Dendritic cell treated with granulocyte-macrophage colony-stimulating factor and Interleukin-4, amounts not matched to agents 40 ng/mL and 50 ng/mL, for 4 days (primary cell): Measurements from ENCODE around the gene SHISAL2A.
A peak's percentile ranks its signal among the peaks of the same experiment; 100 is the strongest.

ENCODE experiments used
- H3K27ac Mint-ChIP-seq: one replicate; pipeline ENCODE4 v1.8.0; 2022; ENCODE audit warnings: mild to moderate bottlenecking, mixed read lengths
- H3K27me3 Mint-ChIP-seq: one replicate; pipeline ENCODE4 v1.8.0; 2022; ENCODE audit warnings: mild to moderate bottlenecking, mixed read lengths
- H3K36me3 Mint-ChIP-seq: one replicate; pipeline ENCODE4 v1.8.0; 2022; ENCODE audit warnings: low read depth, mixed read lengths
- H3K4me1 Mint-ChIP-seq: one replicate; pipeline ENCODE4 v1.8.0; 2022; ENCODE audit warnings: low read depth, mixed read lengths
- H3K4me3 Mint-ChIP-seq: one replicate; pipeline ENCODE4 v1.8.0; 2022; ENCODE audit warnings: mild to moderate bottlenecking, moderate library complexity, mixed read lengths
- H3K9me3 Mint-ChIP-seq: one replicate; pipeline ENCODE4 v1.8.0; 2022; ENCODE audit warnings: mixed read lengths
- intact Hi-C: fragments of 100-400 bp; cut with micrococcal nuclease; formaldehyde crosslinking; loops from one replicate; pipeline ENCODE4 v1.15.0; 2022

SHISAL2A gene

GRCh38 chr1:52632732-52633290 lies at the start of gene SHISAL2A:
TSS of gene SHISAL2A (plus strand) at chr1:52633168. CDS start at chr1:52633494, 326 bp downstream.
- peak within 1 kb of the TSS; percentile 78 for H3K4me3 Mint-ChIP-seq
- H3K27me3 Mint-ChIP-seq = peaks cover 33% of the 10 kb centered on the region
- no peaks in the 10 kb centered on the region for H3K9me3 Mint-ChIP-seq
- H3K27ac Mint-ChIP-seq = no peak within 1 kb of the TSS
- H3K4me1 Mint-ChIP-seq = peaks cover 37% of the 10 kb centered on the region
- intact Hi-C loops = no loop called here
- H3K36me3 Mint-ChIP-seq = no peaks in the 10 kb centered on the region

GRCh38 chr1:52585474-52585873 lies 47.5 kb upstream of the SHISAL2A start:
- Mint-ChIP-seq H3K4me1 (peaks cover 18% of the 10 kb centered on the region), H3K4me3 (no peak overlapping the region), H3K9me3 (no peaks in the 10 kb centered on the region), H3K27me3 (peaks cover 37% of the 10 kb centered on the region), H3K27ac (no peak overlapping the region), H3K36me3 (no peaks in the 10 kb centered on the region)
- intact Hi-C loops = no loop called here

GRCh38 chr1:52588027-52588426 lies 44.9 kb upstream of the SHISAL2A start:
- Mint-ChIP-seq H3K27ac (no peak overlapping the region), H3K4me3 (no peak overlapping the region)
- intact Hi-C loops = no loop called here

GRCh38 chr1:52588535-52588934 lies 44.4 kb upstream of the SHISAL2A start:
- Mint-ChIP-seq H3K27me3 (peaks cover 28% of the 10 kb centered on the region), H3K9me3 (no peaks in the 10 kb centered on the region), H3K36me3 (no peaks in the 10 kb centered on the region), H3K4me3 (no peak overlapping the region), H3K4me1 (peaks cover 24% of the 10 kb centered on the region), H3K27ac (no peak overlapping the region)
- intact Hi-C loops = no loop called here

More at GRCh38 chr1:52588027-52588426, 44.9 kb upstream of the SHISAL2A start:
- Mint-ChIP-seq H3K36me3 (no peaks in the 10 kb centered on the region), H3K4me1 (peaks cover 24% of the 10 kb centered on the region), H3K27me3 (peaks cover 33% of the 10 kb centered on the region), H3K9me3 (no peaks in the 10 kb centered on the region)

GRCh38 chr1:52590266-52590665 lies 42.7 kb upstream of the SHISAL2A start:
- intact Hi-C loops = no loop called here
- Mint-ChIP-seq H3K9me3 (no peaks in the 10 kb centered on the region), H3K27ac (no peak overlapping the region), H3K27me3 (peaks cover 28% of the 10 kb centered on the region), H3K36me3 (no peaks in the 10 kb centered on the region), H3K4me3 (no peak overlapping the region), H3K4me1 (peaks cover 24% of the 10 kb centered on the region)

- intact Hi-C loops = no loop called here
- Mint-ChIP-seq H3K27ac (no peak overlapping the region), H3K9me3 (no peaks in the 10 kb centered on the region), H3K36me3 (no peaks in the 10 kb centered on the region), H3K4me1 (peaks cover 24% of the 10 kb centered on the region), H3K27me3 (peaks cover 24% of the 10 kb centered on the region), H3K4me3 (no peak overlapping the region)
These were observed 40.2 kb upstream of the SHISAL2A start for GRCh38 chr1:52592637-52593323.

- Mint-ChIP-seq H3K4me3 (no peak overlapping the region), H3K9me3 (no peaks in the 10 kb centered on the region), H3K4me1 (peaks cover 19% of the 10 kb centered on the region), H3K36me3 (no peaks in the 10 kb centered on the region), H3K27ac (no peak overlapping the region), H3K27me3 (peaks cover 28% of the 10 kb centered on the region)
- intact Hi-C loops = no loop called here
These were observed 39.5 kb upstream of the SHISAL2A start for GRCh38 chr1:52593495-52593894.

GRCh38 chr1:52595061-52595460 lies 37.9 kb upstream of the SHISAL2A start:
- Mint-ChIP-seq H3K4me1 (peaks cover 6% of the 10 kb centered on the region), H3K4me3 (no peak overlapping the region), H3K27ac (no peak overlapping the region), H3K27me3 (peaks cover 30% of the 10 kb centered on the region), H3K36me3 (no peaks in the 10 kb centered on the region), H3K9me3 (no peaks in the 10 kb centered on the region)
- intact Hi-C loops = no loop called here

GRCh38 chr1:52597912-52598311 lies 35.1 kb upstream of the SHISAL2A start:
- no peak overlapping the region for H3K27ac Mint-ChIP-seq
- H3K4me3 Mint-ChIP-seq = no peak overlapping the region
- H3K9me3 Mint-ChIP-seq = no peaks in the 10 kb centered on the region
- intact Hi-C loops = no loop called here
- peaks cover 44% of the 10 kb centered on the region for H3K27me3 Mint-ChIP-seq
- peaks cover 13% of the 10 kb centered on the region for H3K4me1 Mint-ChIP-seq
- H3K36me3 Mint-ChIP-seq = no peaks in the 10 kb centered on the region

- intact Hi-C loops = no loop called here
- no peak overlapping the region for H3K27ac Mint-ChIP-seq
- H3K4me3 Mint-ChIP-seq = no peak overlapping the region
- H3K36me3 Mint-ChIP-seq = no peaks in the 10 kb centered on the region
- peaks cover 51% of the 10 kb centered on the region for H3K27me3 Mint-ChIP-seq
- H3K4me1 Mint-ChIP-seq = peaks cover 18% of the 10 kb centered on the region
- H3K9me3 Mint-ChIP-seq = no peaks in the 10 kb centered on the region
These were observed 34.2 kb upstream of the SHISAL2A start for GRCh38 chr1:52598729-52599128.

GRCh38 chr1:52599236-52599635 lies 33.7 kb upstream of the SHISAL2A start:
- Mint-ChIP-seq H3K36me3 (no peaks in the 10 kb centered on the region), H3K27me3 (peaks cover 51% of the 10 kb centered on the region), H3K4me3 (no peak overlapping the region), H3K4me1 (peaks cover 24% of the 10 kb centered on the region), H3K27ac (no peak overlapping the region), H3K9me3 (no peaks in the 10 kb centered on the region)
- intact Hi-C loops = no loop called here

GRCh38 chr1:52600533-52601179 lies 32.3 kb upstream of the SHISAL2A start:
- Mint-ChIP-seq H3K27ac (no peak overlapping the region), H3K27me3 (peaks cover 44% of the 10 kb centered on the region), H3K9me3 (no peaks in the 10 kb centered on the region), H3K4me3 (no peak overlapping the region), H3K36me3 (no peaks in the 10 kb centered on the region), H3K4me1 (peaks cover 30% of the 10 kb centered on the region)
- intact Hi-C loops = no loop called here

- Mint-ChIP-seq H3K27me3 (peaks cover 44% of the 10 kb centered on the region), H3K9me3 (no peaks in the 10 kb centered on the region), H3K4me3 (no peak overlapping the region), H3K27ac (no peak overlapping the region), H3K36me3 (no peaks in the 10 kb centered on the region), H3K4me1 (peaks cover 30% of the 10 kb centered on the region)
- intact Hi-C loops = no loop called here
These were observed 31.4 kb upstream of the SHISAL2A start for GRCh38 chr1:52601519-52601918.

GRCh38 chr1:52601991-52602855 lies 30.7 kb upstream of the SHISAL2A start, which contains the start of gene GPX7:
TSS of gene GPX7 (plus strand) at chr1:52602371. CDS start at chr1:52602410, 39 bp downstream.
- Mint-ChIP-seq H3K27ac (no peak within 1 kb of the TSS), H3K4me1 (peaks cover 30% of the 10 kb centered on the region), H3K27me3 (peaks cover 44% of the 10 kb centered on the region), H3K4me3 (peak within 1 kb of the TSS; percentile 69), H3K9me3 (no peaks in the 10 kb centered on the region), H3K36me3 (no peaks in the 10 kb centered on the region)
- intact Hi-C loops = no loop called here
